WI38 (cell line): ENCODE measurements around the gene OVCA2.
"Not testable (repeated sequence)": the region's sequence is repeated elsewhere in the genome, so short reads cannot be mapped to it uniquely, and the experiment has no call there.

Experiments
- H3K4me3 ChIP-seq: 2 replicates; pipeline ENCODE4 v1.5.1; 2011; ENCODE audit warnings: low read depth, mild to moderate bottlenecking, control low read depth, low read length
- CTCF ChIP-seq: IDR thresholded peaks from 2 replicates; pipeline ENCODE4 v1.5.1; 2012; ENCODE audit warnings: low read depth, mild to moderate bottlenecking, control low read depth, low read length

Gene OVCA2

GRCh38 chr17:2008332-2009126 lies 33.3 kb upstream of the OVCA2 start:
- no peak overlapping the region for H3K4me3 ChIP-seq
- no peak for TF ChIP-seq CTCF

GRCh38 chr17:2009737-2010136 lies 32.1 kb upstream of the OVCA2 start:
- no peak overlapping the region for H3K4me3 ChIP-seq
- TF ChIP-seq CTCF = no peak

GRCh38 chr17:2011411-2012371 lies 30.1 kb upstream of the OVCA2 start:
- TF ChIP-seq CTCF = no peak
- H3K4me3 ChIP-seq = no peak overlapping the region

GRCh38 chr17:2012499-2012898 lies 29.3 kb upstream of the OVCA2 start:
- no peak for TF ChIP-seq CTCF
- no peak overlapping the region for H3K4me3 ChIP-seq

GRCh38 chr17:2013220-2013993 lies 28.4 kb upstream of the OVCA2 start:
- H3K4me3 ChIP-seq = not testable (repeated sequence)

GRCh38 chr17:2013994-2014317 lies 27.9 kb upstream of the OVCA2 start:
- no peak overlapping the region for H3K4me3 ChIP-seq
- TF ChIP-seq CTCF = no peak

- no peak for TF ChIP-seq CTCF
- H3K4me3 ChIP-seq = no peak overlapping the region
Observed at GRCh38 chr17:2015314-2015713, 26.5 kb upstream of the OVCA2 start.
